Gastrocnemius medialis (tissue), 4 donors: ENCODE data around the gene PCSK5. TPM values are rescaled to one million over a fixed set of nuclear protein-coding genes. Genes with fewer than 3 reads are reported as not detected.

Source experiments
- ATAC-seq, 2 donors: fragments of 150-250 bp; one replicate each; pipeline ENCODE4 v1.9.1; 2016
- DNase-seq, 2 donors: peaks; one replicate each; pipeline ENCODE4 v3.0.0-alpha.2; 2019
- H3K27ac ChIP-seq, 4 donors: fragments of 200-600 bp; sonication (generic); 1 replicate in 1 of 4; 2 replicates in 3 of 4; pipeline ENCODE4 v1.5.1; 2016 to 2018; ENCODE audit warnings: mild to moderate bottlenecking in 2 of 4, moderate library complexity in 1 of 4
- H3K27me3 ChIP-seq, 3 donors: fragments of 200-600 bp; sonication (generic) in 2 of 3; 1 replicate in 1 of 3; 2 replicates in 2 of 3; pipeline versions ENCODE4 v1.5.1 to v1.6.0; 2016 to 2019; ENCODE audit warnings: mild to moderate bottlenecking in 1 of 3, moderate library complexity in 1 of 3
- H3K36me3 ChIP-seq, 2 donors: fragments of 200-600 bp; sonication (generic) in 1 of 2; one replicate each; pipeline ENCODE4 v1.5.1; 2017 to 2018
- H3K4me1 ChIP-seq, 2 donors: fragments of 200-600 bp; sonication (generic) in 1 of 2; one replicate each; pipeline ENCODE4 v1.5.1; 2016 to 2017; ENCODE audit warnings: mild to moderate bottlenecking in 2 of 2
- H3K4me3 ChIP-seq, 4 donors: fragments of 200-600 bp; sonication (generic) in 3 of 4; 1 replicate in 1 of 4; 2 replicates in 3 of 4; pipeline ENCODE4 v1.5.1; 2016 to 2019; ENCODE audit warnings: mild to moderate bottlenecking in 2 of 4
- H3K9me3 ChIP-seq, 3 donors: fragments of 200-600 bp; sonication (generic) in 2 of 3; 1 replicate in 1 of 3; 2 replicates in 2 of 3; pipeline ENCODE4 v1.5.1; 2016 to 2019
- POLR2A ChIP-seq, 2 donors: fragments of 450-650 bp; IDR thresholded peaks; one replicate each; pipeline ENCODE4 v1.6.1; 2017; ENCODE audit warnings: antibody characterized with exemption in 2 of 2, mild to moderate bottlenecking in 2 of 2, moderate library complexity in 2 of 2
- in situ Hi-C, 4 donors: fragments of 200-750 bp; cut with MboI; loops; one replicate each; pipeline versions ENCODE4 v1.15.0 to v1.8.0; 2017; ENCODE audit warnings: low sequenced_read_pairs in 4 of 4
- intact Hi-C: fragments of 100-400 bp; cut with DNase I; formaldehyde crosslinking; loops from one replicate; pipeline ENCODE4 v1.15.1; 2023; ENCODE audit warnings: low total_unique reads
- total RNA-seq, 4 donors: library from RNA; depleted of rRNA; stranded (reverse); fragments of >200 nt; gene quantifications; one replicate each; pipeline versions ENCODE4 v1.1.0 to v1.2.3, GENCODE V29; 2016
- TF ChIP-seq, protein P1 (sequence below), 5 experiments: fragments of 450-650 bp in 3 of 5; fragments of 200-600 bp in 2 of 5; sonication (generic) in 2 of 5; IDR thresholded peaks in 4 of 5; conservative IDR thresholded peaks in 1 of 5; 1 replicate in 4 of 5; 2 replicates in 1 of 5; pipeline ENCODE4 v1.5.1; 2016 to 2019; ENCODE audit warnings: antibody characterized with exemption in 5 of 5, mild to moderate bottlenecking in 3 of 5, moderate library complexity in 3 of 5

PCSK5 gene
- total RNA-seq, 4 donors from 2014 or later = 1.3 to 8.3 (median 3.2) TPM

DNA sequence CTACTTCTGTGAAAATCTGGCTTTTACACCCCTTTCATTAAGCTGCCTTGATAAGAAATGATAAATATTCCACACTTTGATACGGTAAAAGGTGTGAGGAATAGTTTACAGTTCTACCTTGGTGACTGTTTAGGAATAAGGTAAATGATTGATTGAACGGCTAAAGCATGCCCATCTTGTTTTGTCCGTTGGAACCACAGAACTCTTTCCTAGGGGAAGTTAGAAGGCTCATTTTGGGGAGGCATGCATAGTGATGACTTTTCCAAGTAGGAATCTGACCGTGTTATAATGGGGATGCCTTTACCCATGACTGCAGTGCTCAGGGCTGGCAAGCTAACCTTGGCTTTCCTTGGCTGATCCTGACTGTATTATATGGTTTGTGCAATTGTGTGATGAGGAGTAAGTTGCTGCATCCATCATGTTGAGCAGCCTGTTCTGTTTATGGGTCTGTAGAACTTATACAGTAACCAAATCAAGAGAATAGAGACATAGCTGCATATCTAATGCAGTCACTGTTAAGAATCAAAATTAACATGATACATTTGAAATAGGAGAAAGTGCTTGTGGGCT, 24.5 kb downstream of the PCSK5 start:
- intact Hi-C loops = no loop called here
- no peak for DNase-seq
- TF ChIP-seq, protein P1, sequence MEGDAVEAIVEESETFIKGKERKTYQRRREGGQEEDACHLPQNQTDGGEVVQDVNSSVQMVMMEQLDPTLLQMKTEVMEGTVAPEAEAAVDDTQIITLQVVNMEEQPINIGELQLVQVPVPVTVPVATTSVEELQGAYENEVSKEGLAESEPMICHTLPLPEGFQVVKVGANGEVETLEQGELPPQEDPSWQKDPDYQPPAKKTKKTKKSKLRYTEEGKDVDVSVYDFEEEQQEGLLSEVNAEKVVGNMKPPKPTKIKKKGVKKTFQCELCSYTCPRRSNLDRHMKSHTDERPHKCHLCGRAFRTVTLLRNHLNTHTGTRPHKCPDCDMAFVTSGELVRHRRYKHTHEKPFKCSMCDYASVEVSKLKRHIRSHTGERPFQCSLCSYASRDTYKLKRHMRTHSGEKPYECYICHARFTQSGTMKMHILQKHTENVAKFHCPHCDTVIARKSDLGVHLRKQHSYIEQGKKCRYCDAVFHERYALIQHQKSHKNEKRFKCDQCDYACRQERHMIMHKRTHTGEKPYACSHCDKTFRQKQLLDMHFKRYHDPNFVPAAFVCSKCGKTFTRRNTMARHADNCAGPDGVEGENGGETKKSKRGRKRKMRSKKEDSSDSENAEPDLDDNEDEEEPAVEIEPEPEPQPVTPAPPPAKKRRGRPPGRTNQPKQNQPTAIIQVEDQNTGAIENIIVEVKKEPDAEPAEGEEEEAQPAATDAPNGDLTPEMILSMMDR (IDR thresholded peaks at IDR 0.05 in 4 of 5, conservative IDR thresholded peaks at IDR 0.05 in 1 of 5) = no peak
- no peak for TF ChIP-seq POLR2A (IDR thresholded peaks at IDR 0.05)
- H3K36me3 ChIP-seq = no peaks in the 10 kb centered on the region
- no peak overlapping the region for H3K27ac ChIP-seq
- in situ Hi-C loops = loop anchor here in 1 of 4 donors (25.0 kb wide), 1 partner anchor 97 kb away; no protein-coding TSS in a partner anchor
- no peak for ATAC-seq
- H3K27me3 ChIP-seq = no peaks in the 10 kb centered on the region
- H3K9me3 ChIP-seq = no peaks in the 10 kb centered on the region
- no peak overlapping the region for H3K4me3 ChIP-seq
- no peaks in the 10 kb centered on the region for H3K4me1 ChIP-seq

DNA sequence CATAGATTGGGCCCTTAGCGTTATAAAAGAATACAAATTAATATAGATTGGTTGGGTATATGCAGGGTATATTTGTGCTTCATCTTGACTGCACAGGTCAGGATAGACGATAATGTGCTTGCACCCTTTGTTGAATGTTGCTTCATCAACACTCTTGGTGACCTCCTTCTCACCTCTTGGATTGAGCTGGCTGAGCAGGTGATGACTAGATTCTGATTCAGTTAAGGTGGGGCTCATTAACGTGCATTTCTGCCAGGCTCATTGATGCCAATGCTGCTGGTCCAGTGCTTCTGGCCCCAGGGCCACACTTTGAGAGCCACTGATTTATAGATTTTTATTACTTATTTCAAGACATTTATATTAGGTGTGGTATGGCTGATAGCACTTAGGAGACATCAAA, 27.7 kb downstream of the PCSK5 start:
- intact Hi-C loops (no loop called here), in situ Hi-C loops (loop anchor here in 1 of 4 donors (25.0 kb wide), 1 partner anchor 94 kb away; no protein-coding TSS in a partner anchor)
- H3K4me3 ChIP-seq = no peak overlapping the region
- H3K27me3 ChIP-seq = no peaks in the 10 kb centered on the region
- no peaks in the 10 kb centered on the region for H3K36me3 ChIP-seq
- no peaks in the 10 kb centered on the region for H3K9me3 ChIP-seq
- ATAC-seq = no peak
- no peak overlapping the region for H3K27ac ChIP-seq
- TF ChIP-seq, protein P1 (IDR thresholded peaks at IDR 0.05 in 4 of 5, conservative IDR thresholded peaks at IDR 0.05 in 1 of 5) = no peak
- no peak for TF ChIP-seq POLR2A (IDR thresholded peaks at IDR 0.05)
- no peaks in the 10 kb centered on the region for H3K4me1 ChIP-seq
- no peak for DNase-seq

DNA sequence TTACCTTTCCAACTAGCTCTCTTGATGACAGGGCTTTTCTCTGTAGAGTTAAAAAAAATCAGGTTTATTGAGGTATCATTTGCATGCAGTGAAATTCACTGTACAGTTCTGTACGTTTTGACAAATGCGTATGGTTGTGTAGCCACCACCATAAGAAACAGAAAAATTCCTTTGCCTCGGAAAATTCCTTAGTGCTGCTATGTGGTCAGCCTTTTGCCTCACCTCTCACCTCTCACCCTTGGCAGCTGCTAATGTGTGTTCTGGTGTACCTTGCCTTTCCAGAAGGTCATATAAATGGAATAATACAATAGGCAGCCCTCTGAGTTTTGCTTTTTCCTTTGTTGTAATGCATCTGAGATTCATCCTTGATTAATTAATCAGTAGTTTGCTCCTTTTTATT, 28.4 kb downstream of the PCSK5 start:
- no peaks in the 10 kb centered on the region for H3K4me1 ChIP-seq
- no peak for DNase-seq
- no peak for ATAC-seq
- TF ChIP-seq POLR2A (IDR thresholded peaks at IDR 0.05) = no peak
- TF ChIP-seq, protein P1 (IDR thresholded peaks at IDR 0.05 in 4 of 5, conservative IDR thresholded peaks at IDR 0.05 in 1 of 5) = no peak
- no peaks in the 10 kb centered on the region for H3K27me3 ChIP-seq
- H3K9me3 ChIP-seq = no peaks in the 10 kb centered on the region
- no peak overlapping the region for H3K4me3 ChIP-seq
- no peak overlapping the region for H3K27ac ChIP-seq
- in situ Hi-C loops (loop anchor here in 1 of 4 donors (25.0 kb wide), 1 partner anchor 93 kb away; no protein-coding TSS in a partner anchor), intact Hi-C loops (no loop called here)
- no peaks in the 10 kb centered on the region for H3K36me3 ChIP-seq

DNA sequence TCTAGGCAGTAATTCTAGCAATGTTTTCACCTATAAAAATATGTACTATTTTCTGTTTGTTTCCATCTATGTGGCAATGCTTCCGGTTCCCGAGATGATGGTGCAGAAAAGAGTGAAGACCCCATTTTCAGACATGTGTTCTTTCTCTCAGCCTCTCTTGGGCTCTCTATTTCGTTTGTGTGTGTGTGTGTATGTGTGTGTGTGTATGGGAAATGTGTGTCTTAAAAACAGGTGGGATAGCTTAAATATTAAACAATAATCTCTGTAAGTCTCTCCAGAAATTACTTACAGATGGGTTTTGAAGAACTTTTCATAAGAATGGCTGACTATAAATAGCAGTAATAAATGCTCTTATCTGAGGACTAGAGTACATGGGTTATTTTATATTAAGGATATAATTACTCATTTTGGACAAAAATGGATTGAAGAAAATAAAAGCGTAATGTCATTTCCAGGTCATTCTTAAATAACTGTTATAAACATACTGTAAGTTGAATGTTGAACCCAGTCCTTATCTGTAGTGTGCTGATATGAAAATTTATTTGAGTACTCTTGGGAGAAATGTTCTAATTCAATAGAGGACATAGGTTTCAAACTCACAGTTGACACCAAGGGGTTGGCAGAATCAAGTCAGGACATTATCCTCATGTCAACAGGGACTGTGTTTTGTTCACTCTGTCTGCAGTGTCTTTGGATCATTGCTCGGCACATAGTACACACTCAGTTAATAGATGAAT, 31.1 kb downstream of the PCSK5 start:
- H3K36me3 ChIP-seq = no peaks in the 10 kb centered on the region
- no peak overlapping the region for H3K4me3 ChIP-seq
- H3K27me3 ChIP-seq = no peaks in the 10 kb centered on the region
- DNase-seq (no peak), ATAC-seq (no peak)
- in situ Hi-C loops (loop anchor here in 1 of 4 donors (25.0 kb wide), 1 partner anchor 91 kb away; no protein-coding TSS in a partner anchor), intact Hi-C loops (no loop called here)
- H3K27ac ChIP-seq = no peak overlapping the region
- no peaks in the 10 kb centered on the region for H3K4me1 ChIP-seq
- TF ChIP-seq, protein P1 (IDR thresholded peaks at IDR 0.05 in 4 of 5, conservative IDR thresholded peaks at IDR 0.05 in 1 of 5) = no peak
- TF ChIP-seq POLR2A (IDR thresholded peaks at IDR 0.05) = no peak
- no peaks in the 10 kb centered on the region for H3K9me3 ChIP-seq
